NCI-H2081 treated with DMSO at 0.1 percent for 48 hours (cell line): ENCODE results near the gene BPI.
"Not testable (repeated sequence)": the region's sequence is repeated elsewhere in the genome, so short reads cannot be mapped to it uniquely, and the experiment has no call there.

Experiments used
- DNase-seq: peaks from one replicate; lab custom pipeline; 2025; lab: John Stamatoyannopoulos, UW

The BPI gene

DNA sequence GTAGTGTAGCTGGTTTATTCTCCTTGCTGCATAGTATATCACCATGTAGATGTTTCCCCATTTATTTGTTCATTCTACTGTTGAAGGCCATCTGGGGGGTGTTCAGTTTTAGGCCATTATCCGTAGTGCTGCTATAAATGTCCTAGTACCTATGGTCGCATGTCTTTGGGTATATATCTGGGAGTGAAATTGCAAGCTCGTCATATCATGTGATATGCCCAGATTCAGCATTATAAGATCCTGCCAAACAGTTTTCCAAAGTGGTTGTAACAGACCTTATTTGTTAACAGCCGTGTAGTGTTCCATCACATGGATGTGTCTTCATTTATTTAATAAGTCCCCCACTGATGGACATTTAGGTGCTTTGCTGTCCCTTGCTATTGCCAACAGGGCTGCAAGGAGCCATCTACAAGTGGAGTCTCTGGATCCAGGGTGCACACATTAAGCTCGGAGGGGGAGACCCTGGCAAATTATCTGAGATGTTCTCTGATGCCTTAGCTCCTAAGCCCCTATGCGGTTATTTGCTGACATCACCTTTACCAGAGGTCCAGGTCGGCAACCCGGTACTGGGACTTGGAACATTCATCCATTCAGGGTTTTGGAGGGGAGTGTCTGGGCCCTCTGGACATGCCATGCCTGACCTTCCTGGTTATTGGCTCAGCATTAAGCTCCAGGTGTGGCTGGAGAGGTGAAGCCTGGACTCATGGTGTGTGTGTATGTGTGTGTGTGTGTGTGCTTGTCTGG, 59.2 kb downstream of the BPI start:
- DNase-seq = no peak

DNA sequence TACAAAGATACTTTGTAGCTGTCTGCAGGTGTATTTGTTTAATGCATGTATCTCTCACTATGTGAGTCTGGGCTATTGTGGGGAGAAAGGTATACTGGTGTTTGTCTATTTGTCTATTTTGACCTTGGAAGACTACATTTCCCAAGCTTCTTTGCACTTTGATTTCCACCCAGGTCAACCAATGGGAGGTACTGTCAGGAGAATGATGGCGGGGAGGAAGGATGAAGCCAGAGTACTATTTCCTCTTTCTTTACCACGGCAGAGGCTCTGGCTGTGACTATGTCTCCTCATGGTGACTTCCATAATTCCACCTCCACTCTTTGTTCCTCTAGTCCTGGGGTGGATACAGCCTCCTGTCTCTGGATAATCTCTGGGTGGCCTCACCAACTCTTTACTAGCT, 65.4 kb downstream of the BPI start:
- no peak for DNase-seq

DNA sequence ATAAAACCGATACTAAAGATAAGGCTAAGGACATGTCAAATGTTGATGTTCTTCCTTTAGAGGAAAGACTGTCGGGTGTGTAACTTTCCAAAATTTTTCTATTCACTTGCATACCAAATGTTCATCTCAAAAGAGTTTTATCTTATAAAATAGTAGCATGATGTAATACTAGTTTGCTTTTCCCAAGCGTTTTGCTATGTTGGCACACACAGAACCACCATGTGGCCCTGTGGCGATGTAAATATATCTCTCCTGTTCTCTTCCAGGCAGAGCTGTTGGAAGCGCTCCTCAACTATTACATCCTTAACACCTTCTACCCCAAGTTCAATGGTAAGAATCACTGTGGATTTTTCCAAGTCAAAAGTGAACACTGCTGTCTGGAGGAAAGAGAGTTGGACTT, 68.8 kb downstream of the BPI start:
- DNase-seq = no peak

DNA sequence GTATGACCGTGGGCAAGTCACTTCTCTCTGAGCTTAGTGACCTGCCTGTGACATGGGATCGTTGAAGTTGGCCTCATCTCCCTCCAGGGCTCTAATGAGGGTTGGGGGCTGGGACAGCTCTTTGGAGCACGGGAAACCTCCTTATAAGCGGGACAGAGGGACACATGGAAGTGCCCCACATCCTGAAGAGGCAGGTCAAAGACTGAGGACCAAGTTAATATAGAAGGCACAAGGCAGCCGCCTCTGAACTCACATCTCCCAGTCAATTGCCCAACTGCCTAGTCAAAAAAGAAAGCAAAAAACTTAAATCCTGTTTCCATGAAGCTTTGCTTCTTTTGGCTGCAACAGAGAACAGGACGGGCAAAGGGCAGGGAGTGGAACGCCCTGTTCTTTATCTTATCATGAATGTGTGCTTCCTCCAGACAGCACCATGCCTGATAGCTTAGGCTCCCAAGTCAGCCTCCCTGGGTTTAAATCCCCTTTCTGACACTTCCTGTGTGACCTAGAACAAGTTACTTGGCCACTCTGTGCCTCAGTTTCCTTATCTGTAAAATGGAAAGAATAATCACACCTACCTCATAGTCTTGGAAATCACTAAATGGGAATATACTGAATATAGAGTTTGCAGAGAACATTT, 69.4 kb downstream of the BPI start:
- DNase-seq = no peak

DNA sequence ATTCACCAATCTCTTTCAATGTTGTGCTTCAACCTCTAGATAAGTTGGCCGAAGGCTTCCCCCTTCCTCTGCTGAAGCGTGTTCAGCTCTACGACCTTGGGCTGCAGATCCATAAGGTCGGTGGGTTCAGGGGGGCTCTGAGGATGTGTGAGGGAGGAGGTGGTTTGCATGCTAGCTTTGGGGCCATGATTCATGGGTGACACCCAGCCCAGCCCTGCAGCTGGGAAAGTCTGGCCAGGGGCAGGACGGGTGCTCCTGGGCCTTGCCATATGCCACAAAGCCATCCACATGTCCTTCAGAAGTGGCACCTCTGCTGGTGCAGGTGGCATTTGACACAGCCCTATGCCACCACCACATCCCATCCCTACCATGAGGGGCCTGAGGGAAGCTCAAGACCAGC, 69.9 kb downstream of the BPI start:
- no peak for DNase-seq

DNA sequence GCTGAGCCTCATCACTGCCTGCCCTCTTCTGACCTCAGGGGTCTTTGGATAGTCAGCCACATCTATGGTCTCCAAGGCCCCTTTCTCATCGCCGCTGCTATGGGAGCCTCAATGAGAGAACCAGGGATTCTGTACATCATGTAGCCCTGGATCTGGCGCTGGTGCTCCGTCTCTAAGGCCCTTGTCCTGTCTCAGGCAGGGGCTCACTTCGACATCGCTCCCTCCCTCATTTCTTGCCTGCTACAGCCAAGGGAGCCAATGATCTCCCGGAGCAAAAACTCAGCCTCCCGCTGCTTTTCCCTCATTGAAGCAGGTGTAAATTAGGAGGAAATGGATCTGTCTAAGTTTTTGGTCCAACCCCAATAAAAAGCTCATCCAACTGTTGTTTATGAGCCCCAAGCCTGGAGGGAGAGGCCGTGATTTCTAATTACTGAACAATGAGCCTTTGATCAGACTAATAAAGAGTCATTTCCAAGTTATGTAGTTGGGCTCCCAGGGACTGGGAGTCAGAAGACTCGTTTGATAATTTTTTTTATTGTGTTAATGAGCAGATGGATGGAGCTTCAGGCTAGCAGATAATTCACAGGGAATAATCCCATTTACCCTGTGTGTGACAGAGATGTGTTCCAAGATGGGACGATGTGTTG, 73.2 kb downstream of the BPI start:
- DNase-seq = no peak

DNA sequence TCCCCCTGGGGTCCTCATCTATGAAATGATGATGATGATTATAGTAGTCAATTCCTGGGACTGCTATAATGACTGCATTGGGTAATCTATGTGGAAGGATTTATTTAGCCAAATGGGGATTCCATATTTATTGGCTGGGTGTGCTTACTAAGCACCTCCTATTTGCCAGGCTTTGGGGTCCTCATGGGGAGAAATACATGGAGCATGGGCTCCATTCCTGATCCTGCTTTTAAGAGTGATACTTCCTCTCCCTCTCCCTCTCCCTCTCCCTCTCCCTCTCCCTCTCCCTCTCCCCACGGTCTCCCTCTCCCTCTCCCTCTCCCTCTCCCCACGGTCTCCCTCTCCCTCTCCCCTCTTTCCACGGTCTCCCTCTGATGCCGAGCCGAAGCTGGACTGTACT, 73.9 kb downstream of the BPI start:
- not testable (repeated sequence) for DNase-seq

DNA sequence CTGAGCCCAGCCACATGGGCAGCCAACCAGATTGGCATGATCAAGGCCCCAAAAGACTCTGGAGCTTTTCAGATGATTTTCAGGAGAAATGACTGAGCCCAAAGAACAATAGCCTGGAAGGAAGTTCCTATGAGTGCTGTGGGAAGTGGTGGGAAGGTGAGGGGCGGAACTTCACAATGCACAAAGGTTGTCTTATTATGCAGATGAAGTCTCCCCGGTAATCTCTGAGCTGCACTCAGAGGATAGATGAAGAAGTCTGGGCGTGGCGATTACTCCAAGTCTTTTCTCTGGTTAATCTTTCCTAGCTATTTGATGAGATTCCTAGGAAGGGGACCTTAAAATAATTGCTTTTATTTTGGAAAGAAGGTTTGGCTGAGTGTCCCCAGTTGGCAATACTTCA, 79.2 kb downstream of the BPI start:
- no peak for DNase-seq

DNA sequence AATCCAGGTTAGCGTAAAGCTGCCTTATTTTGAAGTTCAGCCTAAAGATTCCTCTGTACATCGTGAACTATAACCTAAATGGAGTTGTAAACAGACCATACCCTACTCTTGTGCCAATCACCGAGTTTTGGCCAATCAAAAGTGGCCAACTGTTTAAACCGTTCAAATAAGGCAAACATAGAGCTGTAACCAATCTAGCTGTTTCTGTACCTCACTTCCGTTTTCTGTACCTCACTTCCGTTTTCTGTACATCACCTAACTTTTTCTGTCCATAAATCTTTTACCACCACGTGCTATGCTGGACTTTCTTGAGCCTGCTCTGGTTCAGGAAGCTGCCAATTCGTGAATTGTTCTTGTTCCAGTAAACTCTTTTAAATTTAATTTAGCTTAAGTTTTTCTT, 82.0 kb downstream of the BPI start:
- no peak for DNase-seq

DNA sequence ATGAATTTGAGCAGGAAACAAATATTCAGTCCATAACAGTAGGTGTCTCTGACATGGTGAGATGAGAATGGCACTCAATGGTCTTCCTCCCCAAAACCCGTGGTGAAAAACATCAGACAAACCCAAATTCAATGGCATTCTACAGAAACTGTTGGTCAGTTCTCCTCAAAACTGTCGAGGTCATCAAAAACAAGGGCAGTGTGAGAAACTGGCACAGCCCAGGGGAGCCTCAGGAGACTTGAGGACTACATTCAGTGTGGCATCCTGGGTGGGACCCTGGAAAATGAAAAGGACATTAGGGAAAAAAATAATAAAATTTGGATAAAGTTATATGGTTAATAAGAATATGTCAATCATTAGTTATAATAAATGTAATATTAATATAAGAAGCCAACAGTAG, 82.9 kb downstream of the BPI start:
- no peak for DNase-seq
